Activated CD4-positive, CD25-positive, alpha-beta regulatory T cell treated with anti-CD3 and anti-CD28 coated beads, Interleukin-2, amount 50 U/mL, for 72 hours (primary cell): ENCODE data around the gene D2HGDH.
"Not testable (repeated sequence)": the region's sequence is repeated elsewhere in the genome, so short reads cannot be mapped to it uniquely, and the experiment has no call there.

ENCODE experiments used
- DNase-seq: peaks from one replicate; pipeline ENCODE4 v3.0.0; 2021

Gene D2HGDH

GRCh38 chr2:241796610-241797138, 62.2 kb downstream of the D2HGDH start:
- no peak for DNase-seq

GRCh38 chr2:241797441-241798080, 63.1 kb downstream of the D2HGDH start:
- no peak for DNase-seq

GRCh38 chr2:241798081-241798630, 63.7 kb downstream of the D2HGDH start:
- DNase-seq: no peak

- DNase-seq: no peak
Measured at GRCh38 chr2:241798631-241799521, 64.4 kb downstream of the D2HGDH start.

GRCh38 chr2:241799522-241800197, 65.2 kb downstream of the D2HGDH start:
- no peak for DNase-seq

- not testable (repeated sequence) for DNase-seq
Measured at GRCh38 chr2:241800198-241800903, 65.9 kb downstream of the D2HGDH start.

GRCh38 chr2:241801611-241802420, 67.4 kb downstream of the D2HGDH start:
- DNase-seq: no peak

GRCh38 chr2:241802421-241803318, 68.2 kb downstream of the D2HGDH start:
- DNase-seq: peak; percentile 30

- DNase-seq: peak; percentile 41
Measured at GRCh38 chr2:241803387-241804325, 69.2 kb downstream of the D2HGDH start.

GRCh38 chr2:241804326-241805229, 70.1 kb downstream of the D2HGDH start:
- DNase-seq: peak; percentile 32

GRCh38 chr2:241806217-241806616, 71.8 kb downstream of the D2HGDH start:
- DNase-seq: not testable (repeated sequence)

GRCh38 chr2:241808051-241808720, 73.8 kb downstream of the D2HGDH start:
- no peak for DNase-seq

- no peak for DNase-seq
Measured at GRCh38 chr2:241808721-241809382, 74.4 kb downstream of the D2HGDH start, which contains the start of gene NEU4. TSS of gene NEU4 (plus strand) at chr2:241809193. CDS start at chr2:241814485, 5,292 bp downstream.

GRCh38 chr2:241809383-241810306, 75.2 kb downstream of the D2HGDH start:
- DNase-seq: peak; percentile 28
